ENCODE data around the gene KDM2B.

KDM2B gene

DNA sequence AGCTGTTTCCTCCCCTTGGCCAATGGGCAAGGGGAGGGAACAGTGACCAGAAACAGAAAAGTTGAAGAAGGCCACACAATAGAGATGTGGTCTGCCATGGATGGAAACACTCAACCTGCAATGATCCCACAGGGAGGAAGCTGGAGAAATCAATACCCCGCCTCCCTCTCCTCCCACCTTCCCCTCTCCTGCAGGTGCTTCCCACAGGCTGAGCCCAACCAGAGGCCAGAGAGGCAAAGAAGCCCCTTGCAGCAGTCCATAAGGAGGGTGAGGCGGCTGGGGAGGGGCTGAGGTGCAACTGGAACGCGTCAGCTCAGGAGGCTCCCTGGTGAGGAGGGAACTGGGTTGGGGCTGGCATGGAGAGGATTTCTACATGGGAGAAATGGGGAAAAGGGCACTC, 96.9 kb downstream of the KDM2B start:
- Histone ChIP-seq H3K9me3 (ENCODE audit: control insufficient read depth, low read length) (no peaks in the 10 kb centered on the region), H3K27ac (ENCODE audit: low read length, poor library complexity, severe bottlenecking) (no peak overlapping the region), H3K18ac (ENCODE audit: low read depth in 1 of 2, low read length in 2 of 2) (no peak overlapping the region), H3K27me3 (ENCODE audit: control insufficient read depth in 1 of 2, insufficient read depth in 1 of 2, low read length in 2 of 2) (no peaks in the 10 kb centered on the region), H2BK5ac (ENCODE audit: low read depth, low read length, poor library complexity, severe bottlenecking) (no peak overlapping the region), H2BK12ac (ENCODE audit: low read length in 2 of 2) (no peak overlapping the region), H3K9ac (ENCODE audit: low read length) (no peak overlapping the region), H3K4me3 (ENCODE audit: insufficient read depth in 1 of 2, low read depth in 1 of 2, low read length in 2 of 2) (no peak overlapping the region), H3K79me1 (replicated peaks; ENCODE audit: low read length, poor library complexity, severe bottlenecking) (peaks cover 1% of the 10 kb centered on the region), H2AFZ (ENCODE audit: low read depth, low read length) (no peak overlapping the region), H3K4me2 (ENCODE audit: low read length, poor library complexity, severe bottlenecking) (no peak overlapping the region), H2AK5ac (ENCODE audit: low read length, severe bottlenecking) (no peak overlapping the region), H3K4me1 (ENCODE audit: control insufficient read depth, insufficient read depth, low read depth, low read length) (no peaks in the 10 kb centered on the region), H3K36me3 (ENCODE audit: control insufficient read depth in 1 of 2, insufficient read depth in 2 of 2, low read depth in 1 of 2, low read length in 2 of 2) (peaks cover 0 to 4% of the 10 kb centered on the region in 2 experiments), H3K14ac (ENCODE audit: low read length in 2 of 2) (no peak overlapping the region), H3K4ac (ENCODE audit: low read depth in 1 of 2, low read length in 2 of 2) (no peak overlapping the region), H3K23ac (ENCODE audit: low read length in 2 of 2) (no peak overlapping the region), H4K91ac (ENCODE audit: low read length) (no peak overlapping the region), H4K8ac (ENCODE audit: low read length) (no peak overlapping the region), H2BK15ac (ENCODE audit: low read depth, poor library complexity, severe bottlenecking) (no peak overlapping the region), H2BK120ac (ENCODE audit: low read depth, low read length) (no peak overlapping the region)
- DNase-seq, result no peak
- WGBS, result 94% methylated on average over 3 of the region's 4 CpGs

DNA sequence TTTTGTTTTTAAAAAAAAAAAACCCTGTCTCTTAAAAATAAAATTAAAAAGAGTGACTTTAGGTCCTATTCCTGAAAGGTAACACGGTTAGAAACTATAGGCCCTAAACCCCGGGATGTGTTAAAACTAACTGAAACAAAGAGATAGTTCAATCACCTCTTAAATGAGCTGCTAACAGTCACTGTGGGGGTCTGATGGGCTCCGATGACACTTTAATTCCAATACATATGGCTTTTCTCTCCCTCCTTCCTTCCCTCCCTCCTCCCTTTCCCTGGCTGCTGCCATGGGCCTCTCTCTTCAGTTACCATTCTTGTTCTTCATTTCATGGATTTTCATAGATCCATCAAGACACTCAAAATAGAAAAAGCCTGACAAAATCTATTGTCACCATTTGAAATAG, 104.3 kb downstream of the KDM2B start:
- no peak for DNase-seq
- H3K36me3 ChIP-seq (ENCODE audit: control insufficient read depth in 1 of 2, insufficient read depth in 2 of 2, low read depth in 1 of 2, low read length in 2 of 2), result no peaks in the 10 kb centered on the region
- H4K91ac ChIP-seq (ENCODE audit: low read length), result no peak overlapping the region
- no peak overlapping the region for H3K27ac ChIP-seq (ENCODE audit: low read length, poor library complexity, severe bottlenecking)
- H2AK5ac ChIP-seq (ENCODE audit: low read length, severe bottlenecking), result no peak overlapping the region
- H2AFZ ChIP-seq (ENCODE audit: low read depth, low read length), result no peak overlapping the region
- H4K8ac ChIP-seq (ENCODE audit: low read length), result no peak overlapping the region
- WGBS, result 38% methylated on average over 3 of the region's 3 CpGs
- no peaks in the 10 kb centered on the region for H3K79me1 ChIP-seq (replicated peaks; ENCODE audit: low read length, poor library complexity, severe bottlenecking)
- no peak overlapping the region for H3K4me2 ChIP-seq (ENCODE audit: low read length, poor library complexity, severe bottlenecking)
- H2BK120ac ChIP-seq (ENCODE audit: low read depth, low read length), result no peak overlapping the region
- H3K4ac ChIP-seq (ENCODE audit: low read depth in 1 of 2, low read length in 2 of 2), result no peak overlapping the region
- H3K23ac ChIP-seq (ENCODE audit: low read length in 2 of 2), result no peak overlapping the region
- H2BK15ac ChIP-seq (ENCODE audit: low read depth, poor library complexity, severe bottlenecking), result no peak overlapping the region
- H3K4me1 ChIP-seq (ENCODE audit: control insufficient read depth, insufficient read depth, low read depth, low read length), result no peaks in the 10 kb centered on the region
- no peak overlapping the region for H3K4me3 ChIP-seq (ENCODE audit: insufficient read depth in 1 of 2, low read depth in 1 of 2, low read length in 2 of 2)
- H3K18ac ChIP-seq (ENCODE audit: low read depth in 1 of 2, low read length in 2 of 2), result no peak overlapping the region
- H3K27me3 ChIP-seq (ENCODE audit: control insufficient read depth in 1 of 2, insufficient read depth in 1 of 2, low read length in 2 of 2), result no peaks in the 10 kb centered on the region
- no peak overlapping the region for H2BK5ac ChIP-seq (ENCODE audit: low read depth, low read length, poor library complexity, severe bottlenecking)
- H2BK12ac ChIP-seq (ENCODE audit: low read length in 2 of 2), result no peak overlapping the region
- no peaks in the 10 kb centered on the region for H3K9me3 ChIP-seq (ENCODE audit: control insufficient read depth, low read length)
- H3K14ac ChIP-seq (ENCODE audit: low read length in 2 of 2), result no peak overlapping the region
- no peak overlapping the region for H3K9ac ChIP-seq (ENCODE audit: low read length)

DNA sequence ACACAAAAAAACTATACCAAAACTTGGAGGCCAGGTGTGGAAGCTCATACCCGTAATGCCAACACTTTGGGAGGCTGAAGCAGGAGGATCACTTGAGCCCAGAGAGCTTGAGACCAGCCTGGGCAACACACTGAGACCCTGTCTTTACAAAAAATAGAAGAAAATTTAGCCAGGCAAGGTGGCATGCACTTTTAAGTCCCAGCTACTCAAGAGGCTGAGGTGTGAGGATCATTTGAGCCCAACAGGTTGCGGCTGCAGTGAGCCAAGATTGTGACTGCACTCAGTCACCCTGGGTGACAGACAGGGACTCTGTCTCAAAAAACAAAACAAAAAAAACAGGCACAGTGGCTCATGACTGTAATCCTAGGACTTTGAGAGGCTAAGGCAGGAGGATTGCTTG, 105.5 kb downstream of the KDM2B start:
- Histone ChIP-seq H2BK15ac (ENCODE audit: low read depth, poor library complexity, severe bottlenecking) (no peak overlapping the region), H2AFZ (ENCODE audit: low read depth, low read length) (no peak overlapping the region), H3K14ac (ENCODE audit: low read length in 2 of 2) (no peak overlapping the region), H2BK120ac (ENCODE audit: low read depth, low read length) (no peak overlapping the region), H3K23ac (ENCODE audit: low read length in 2 of 2) (no peak overlapping the region), H3K27me3 (ENCODE audit: control insufficient read depth in 1 of 2, insufficient read depth in 1 of 2, low read length in 2 of 2) (no peaks in the 10 kb centered on the region), H3K4me2 (ENCODE audit: low read length, poor library complexity, severe bottlenecking) (no peak overlapping the region), H3K9ac (ENCODE audit: low read length) (no peak overlapping the region), H2BK12ac (ENCODE audit: low read length in 2 of 2) (no peak overlapping the region), H3K18ac (ENCODE audit: low read depth in 1 of 2, low read length in 2 of 2) (no peak overlapping the region), H3K4me1 (ENCODE audit: control insufficient read depth, insufficient read depth, low read depth, low read length) (no peaks in the 10 kb centered on the region), H3K9me3 (ENCODE audit: control insufficient read depth, low read length) (no peaks in the 10 kb centered on the region), H3K4me3 (ENCODE audit: insufficient read depth in 1 of 2, low read depth in 1 of 2, low read length in 2 of 2) (no peak overlapping the region), H3K4ac (ENCODE audit: low read depth in 1 of 2, low read length in 2 of 2) (no peak overlapping the region), H4K8ac (ENCODE audit: low read length) (no peak overlapping the region), H3K36me3 (ENCODE audit: control insufficient read depth in 1 of 2, insufficient read depth in 2 of 2, low read depth in 1 of 2, low read length in 2 of 2) (no peaks in the 10 kb centered on the region), H3K79me1 (replicated peaks; ENCODE audit: low read length, poor library complexity, severe bottlenecking) (no peaks in the 10 kb centered on the region), H3K27ac (ENCODE audit: low read length, poor library complexity, severe bottlenecking) (no peak overlapping the region), H4K91ac (ENCODE audit: low read length) (no peak overlapping the region), H2BK5ac (ENCODE audit: low read depth, low read length, poor library complexity, severe bottlenecking) (no peak overlapping the region), H2AK5ac (ENCODE audit: low read length, severe bottlenecking) (no peak overlapping the region)
- no peak for DNase-seq
- WGBS, result 92% methylated on average over 2 of the region's 2 CpGs

DNA sequence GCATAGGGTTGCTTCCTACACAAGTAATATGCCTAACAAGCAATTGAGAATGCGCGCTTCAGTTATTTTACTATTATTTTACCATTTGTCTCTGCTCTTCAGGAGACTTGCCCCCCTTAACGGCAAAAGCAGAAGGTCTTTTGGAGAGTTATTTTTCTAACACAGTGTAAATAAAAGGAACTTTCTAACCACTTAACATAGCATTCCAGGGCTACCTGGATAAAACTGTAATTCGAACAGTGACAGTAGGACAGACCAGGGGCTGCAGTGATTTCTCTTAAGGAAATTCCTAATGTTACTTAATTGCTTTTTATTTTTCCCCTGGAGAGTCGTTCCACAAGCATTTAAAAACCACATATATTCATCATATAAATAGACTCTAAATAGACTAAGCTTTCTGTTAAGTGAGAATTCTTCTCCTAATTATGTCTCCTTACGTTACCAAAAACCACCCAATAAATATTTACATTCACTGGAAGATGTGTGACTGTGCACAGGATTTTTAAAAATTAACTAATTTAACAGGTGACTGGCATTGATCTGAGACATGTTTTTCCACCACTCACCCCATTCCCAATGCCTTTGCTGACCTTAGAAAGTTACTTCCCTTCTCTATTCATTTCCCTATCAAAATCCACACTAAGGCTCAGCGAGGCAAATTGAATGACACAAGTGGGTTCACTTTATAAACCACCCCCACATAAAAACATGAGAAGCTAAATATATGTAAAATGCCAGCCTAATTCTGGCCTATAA, 108.5 kb downstream of the KDM2B start:
- no peak overlapping the region for H2BK15ac ChIP-seq (ENCODE audit: low read depth, poor library complexity, severe bottlenecking)
- WGBS, result 90% methylated on average over 2 of the region's 7 CpGs
- DNase-seq, result no peak

More for the DNA sequence above, 108.5 kb downstream of the KDM2B start:
- no peak overlapping the region for H2AFZ ChIP-seq (ENCODE audit: low read depth, low read length)
- H3K27me3 ChIP-seq (ENCODE audit: control insufficient read depth in 1 of 2, insufficient read depth in 1 of 2, low read length in 2 of 2), result no peaks in the 10 kb centered on the region
- no peaks in the 10 kb centered on the region for H3K79me1 ChIP-seq (replicated peaks; ENCODE audit: low read length, poor library complexity, severe bottlenecking)
- H3K9ac ChIP-seq (ENCODE audit: low read length), result no peak overlapping the region
- no peak overlapping the region for H4K8ac ChIP-seq (ENCODE audit: low read length)
- H3K4me1 ChIP-seq (ENCODE audit: control insufficient read depth, insufficient read depth, low read depth, low read length), result peaks cover 6% of the 10 kb centered on the region
- H3K4me3 ChIP-seq (ENCODE audit: insufficient read depth in 1 of 2, low read depth in 1 of 2, low read length in 2 of 2), result no peak overlapping the region
- H3K4ac ChIP-seq (ENCODE audit: low read depth in 1 of 2, low read length in 2 of 2), result no peak overlapping the region
- no peak overlapping the region for H3K14ac ChIP-seq (ENCODE audit: low read length in 2 of 2)
- no peak overlapping the region for H3K27ac ChIP-seq (ENCODE audit: low read length, poor library complexity, severe bottlenecking)
- H2BK5ac ChIP-seq (ENCODE audit: low read depth, low read length, poor library complexity, severe bottlenecking), result no peak overlapping the region
- H3K9me3 ChIP-seq (ENCODE audit: control insufficient read depth, low read length), result no peaks in the 10 kb centered on the region
- no peak overlapping the region for H2BK12ac ChIP-seq (ENCODE audit: low read length in 2 of 2)
- no peak overlapping the region for H3K18ac ChIP-seq (ENCODE audit: low read depth in 1 of 2, low read length in 2 of 2)
- no peak overlapping the region for H2BK120ac ChIP-seq (ENCODE audit: low read depth, low read length)
- no peak overlapping the region for H3K23ac ChIP-seq (ENCODE audit: low read length in 2 of 2)
- no peak overlapping the region for H3K4me2 ChIP-seq (ENCODE audit: low read length, poor library complexity, severe bottlenecking)
- no peaks in the 10 kb centered on the region for H3K36me3 ChIP-seq (ENCODE audit: control insufficient read depth in 1 of 2, insufficient read depth in 2 of 2, low read depth in 1 of 2, low read length in 2 of 2)
- H2AK5ac ChIP-seq (ENCODE audit: low read length, severe bottlenecking), result no peak overlapping the region
- no peak overlapping the region for H4K91ac ChIP-seq (ENCODE audit: low read length)
